ENCODE measurements around the gene PPP2R5C.

DNA sequence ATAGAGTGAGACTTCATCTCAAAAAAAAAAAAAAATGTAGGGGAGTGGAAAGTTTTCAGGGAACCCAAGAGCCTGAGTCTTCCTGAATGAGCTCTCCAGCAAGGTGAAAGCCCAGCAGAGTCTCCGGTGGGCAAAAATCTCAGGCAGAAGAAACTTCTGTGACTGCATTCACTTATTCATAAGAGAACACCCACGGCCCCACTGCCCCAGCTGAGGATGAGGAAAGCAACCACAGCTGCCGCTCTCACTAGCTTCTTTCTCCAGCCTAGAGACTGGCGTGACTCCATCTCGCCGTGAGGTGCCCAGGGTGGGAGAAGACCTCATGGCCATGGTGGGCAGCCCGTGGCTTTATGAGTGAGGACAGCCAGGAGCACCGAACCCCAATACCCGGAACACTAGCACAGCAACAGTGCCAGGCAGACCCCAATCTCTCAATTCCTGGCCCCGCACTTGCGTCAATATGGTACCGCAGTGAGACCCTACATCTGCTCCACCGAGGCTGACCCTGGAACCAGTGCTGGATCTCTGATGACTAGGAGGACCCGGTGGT lies 173.2 kb downstream of the PPP2R5C start:
- TF ChIP-seq, protein P1, sequence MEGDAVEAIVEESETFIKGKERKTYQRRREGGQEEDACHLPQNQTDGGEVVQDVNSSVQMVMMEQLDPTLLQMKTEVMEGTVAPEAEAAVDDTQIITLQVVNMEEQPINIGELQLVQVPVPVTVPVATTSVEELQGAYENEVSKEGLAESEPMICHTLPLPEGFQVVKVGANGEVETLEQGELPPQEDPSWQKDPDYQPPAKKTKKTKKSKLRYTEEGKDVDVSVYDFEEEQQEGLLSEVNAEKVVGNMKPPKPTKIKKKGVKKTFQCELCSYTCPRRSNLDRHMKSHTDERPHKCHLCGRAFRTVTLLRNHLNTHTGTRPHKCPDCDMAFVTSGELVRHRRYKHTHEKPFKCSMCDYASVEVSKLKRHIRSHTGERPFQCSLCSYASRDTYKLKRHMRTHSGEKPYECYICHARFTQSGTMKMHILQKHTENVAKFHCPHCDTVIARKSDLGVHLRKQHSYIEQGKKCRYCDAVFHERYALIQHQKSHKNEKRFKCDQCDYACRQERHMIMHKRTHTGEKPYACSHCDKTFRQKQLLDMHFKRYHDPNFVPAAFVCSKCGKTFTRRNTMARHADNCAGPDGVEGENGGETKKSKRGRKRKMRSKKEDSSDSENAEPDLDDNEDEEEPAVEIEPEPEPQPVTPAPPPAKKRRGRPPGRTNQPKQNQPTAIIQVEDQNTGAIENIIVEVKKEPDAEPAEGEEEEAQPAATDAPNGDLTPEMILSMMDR (IDR thresholded peaks at IDR 0.05), result no peak
- TF ChIP-seq POLR2A (IDR thresholded peaks at IDR 0.05), result no peak

Measured in testis (tissue), 2 donors.